Retina (tissue), 1 donor: Measurements from ENCODE around the gene MXD3.
"Not testable (repeated sequence)": the region's sequence is repeated elsewhere in the genome, so short reads cannot be mapped to it uniquely, and the experiment has no call there.

Experiments used
- DNase-seq: peaks from one replicate; pipeline ENCODE4 v3.0.0-alpha.2; 2016

The MXD3 gene

GRCh38 chr5:177317959-177318377, 6.3 kb upstream of the MXD3 start:
- peak; percentile 65 for DNase-seq

GRCh38 chr5:177316005-177316404, 4.3 kb upstream of the MXD3 start:
- no peak for DNase-seq

DNA sequence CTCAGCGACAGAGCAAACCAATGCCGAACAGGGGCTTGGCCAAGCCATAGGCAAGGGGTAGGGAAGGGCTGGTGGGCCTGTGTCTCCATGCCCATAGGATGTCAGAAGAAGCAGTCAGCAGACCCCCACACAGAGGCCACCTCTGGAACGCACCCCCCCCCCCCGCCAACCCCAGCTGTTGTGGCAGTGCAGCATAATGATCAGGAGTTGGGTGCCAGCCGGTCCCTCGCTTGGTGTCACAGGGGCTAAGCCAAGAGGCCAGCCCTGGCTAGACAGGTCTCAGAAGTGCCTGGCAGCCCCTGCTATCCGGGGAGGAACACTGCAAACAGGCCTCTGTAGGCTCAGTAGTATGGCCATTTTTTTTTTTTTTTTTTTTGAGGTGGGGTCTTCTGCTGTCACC, 3.7 kb upstream of the MXD3 start:
- no peak for DNase-seq

DNA sequence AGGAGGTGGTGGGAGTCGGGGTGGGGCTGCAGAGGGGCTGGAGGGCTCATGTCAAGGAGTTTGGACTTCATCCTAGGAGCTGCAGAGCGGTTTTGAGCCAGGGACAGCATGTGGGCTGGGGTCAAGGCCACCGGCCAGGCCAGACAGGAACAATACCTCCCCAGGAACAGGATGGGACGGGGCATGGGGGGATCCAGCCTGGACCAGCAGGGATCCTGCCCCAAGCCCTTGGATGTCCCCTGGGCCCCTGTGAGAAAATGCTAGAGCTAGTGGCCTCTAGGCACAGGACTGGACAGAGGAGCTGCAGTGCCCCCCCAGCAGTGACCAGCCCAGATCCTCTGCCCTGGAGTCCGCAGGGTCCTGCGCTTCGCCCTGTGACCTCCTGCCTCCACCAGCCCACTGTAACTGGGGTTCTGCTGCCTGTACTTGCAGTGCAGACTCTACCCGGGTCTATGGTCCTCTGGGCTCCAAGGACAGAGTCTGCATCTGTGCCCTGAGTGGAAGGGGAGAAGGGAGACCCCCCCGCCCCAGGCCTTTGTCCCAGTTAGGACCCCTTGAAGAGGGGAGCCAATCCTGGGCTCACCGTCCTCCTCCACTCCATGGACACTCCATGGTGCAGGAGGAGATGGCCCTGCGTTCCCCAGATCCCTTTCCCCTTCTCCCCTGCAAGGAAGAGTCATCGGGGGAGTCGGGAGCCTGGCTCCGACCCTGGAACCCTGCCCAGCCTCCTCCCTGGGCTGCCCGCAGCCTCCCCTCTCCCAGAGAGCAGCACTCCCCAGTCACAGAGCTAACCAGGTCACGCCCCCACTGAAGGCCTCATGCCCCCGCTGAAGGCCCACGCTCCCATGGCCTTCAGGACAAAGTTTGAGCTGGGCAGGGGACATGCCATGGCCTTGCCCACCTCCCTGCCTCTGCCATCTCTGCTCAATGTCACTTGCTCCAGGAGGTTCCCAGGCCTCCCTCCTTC, 3.0 kb upstream of the MXD3 start:
- DNase-seq: no peak

- DNase-seq: no peak
These were observed 2.0 kb upstream of the MXD3 start for GRCh38 chr5:177313561-177314259.

- no peak for DNase-seq
These were observed 1.0 kb upstream of the MXD3 start for GRCh38 chr5:177312649-177313181.

GRCh38 chr5:177311392-177311722, 341 bp downstream of the MXD3 start:
- DNase-seq: peak; percentile 65

DNA sequence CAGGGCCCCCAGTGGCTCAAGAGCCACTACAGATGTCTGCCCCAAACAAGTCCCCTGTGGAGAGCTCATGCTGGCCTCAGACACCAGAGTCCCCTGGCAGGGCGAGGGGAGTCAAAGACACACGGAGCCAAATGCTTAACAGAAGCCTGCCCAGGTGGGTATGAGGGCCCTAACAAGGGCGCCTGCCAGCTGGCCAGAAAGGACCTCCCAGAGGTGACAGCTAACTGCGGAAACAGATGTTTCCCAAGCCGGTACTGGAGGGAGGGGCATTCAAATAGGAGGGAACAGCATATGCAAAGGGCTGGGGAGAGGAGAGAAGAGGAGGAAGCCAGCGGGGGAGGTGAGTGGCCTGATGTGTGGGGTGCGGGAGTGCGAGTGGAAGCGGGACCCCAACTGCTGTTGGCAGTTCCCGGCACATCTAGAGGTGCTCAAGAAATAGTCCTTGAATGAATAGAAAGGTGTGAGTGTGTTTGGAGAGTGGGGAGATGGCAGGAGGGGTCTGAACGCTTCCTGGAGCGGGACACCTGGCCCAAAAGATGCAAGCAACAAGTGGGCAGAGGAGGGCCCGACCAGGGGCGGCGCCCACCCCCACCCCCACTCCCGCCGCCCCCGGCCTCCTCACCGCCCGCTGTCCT, 824 bp downstream of the MXD3 start:
- DNase-seq: peak; percentile 14

DNA sequence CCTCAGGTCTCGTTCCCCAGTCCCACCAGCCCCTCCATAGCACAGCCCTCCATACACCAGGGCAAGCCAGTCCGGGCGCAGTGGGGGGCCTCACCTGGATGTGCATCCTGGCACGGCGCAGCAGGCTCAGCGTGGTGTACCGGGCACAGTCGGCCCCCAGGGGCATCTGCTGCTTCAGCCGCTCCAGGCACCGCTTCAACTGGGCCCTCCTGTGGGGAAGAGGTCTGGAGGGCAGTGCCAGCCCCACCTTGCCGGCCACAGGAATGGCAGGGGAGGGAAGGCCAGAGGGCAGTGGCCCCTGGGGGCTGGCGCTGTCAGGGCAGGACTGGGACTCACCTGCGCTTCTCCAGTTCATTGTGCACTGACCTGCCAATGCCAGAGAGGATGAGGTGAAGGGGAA, 1.4 kb downstream of the MXD3 start:
- no peak for DNase-seq

GRCh38 chr5:177309351-177310191, 2.1 kb downstream of the MXD3 start:
- peak; percentile 66 for DNase-seq

- no peak for DNase-seq
These were observed 3.0 kb downstream of the MXD3 start for GRCh38 chr5:177308740-177309139.

DNA sequence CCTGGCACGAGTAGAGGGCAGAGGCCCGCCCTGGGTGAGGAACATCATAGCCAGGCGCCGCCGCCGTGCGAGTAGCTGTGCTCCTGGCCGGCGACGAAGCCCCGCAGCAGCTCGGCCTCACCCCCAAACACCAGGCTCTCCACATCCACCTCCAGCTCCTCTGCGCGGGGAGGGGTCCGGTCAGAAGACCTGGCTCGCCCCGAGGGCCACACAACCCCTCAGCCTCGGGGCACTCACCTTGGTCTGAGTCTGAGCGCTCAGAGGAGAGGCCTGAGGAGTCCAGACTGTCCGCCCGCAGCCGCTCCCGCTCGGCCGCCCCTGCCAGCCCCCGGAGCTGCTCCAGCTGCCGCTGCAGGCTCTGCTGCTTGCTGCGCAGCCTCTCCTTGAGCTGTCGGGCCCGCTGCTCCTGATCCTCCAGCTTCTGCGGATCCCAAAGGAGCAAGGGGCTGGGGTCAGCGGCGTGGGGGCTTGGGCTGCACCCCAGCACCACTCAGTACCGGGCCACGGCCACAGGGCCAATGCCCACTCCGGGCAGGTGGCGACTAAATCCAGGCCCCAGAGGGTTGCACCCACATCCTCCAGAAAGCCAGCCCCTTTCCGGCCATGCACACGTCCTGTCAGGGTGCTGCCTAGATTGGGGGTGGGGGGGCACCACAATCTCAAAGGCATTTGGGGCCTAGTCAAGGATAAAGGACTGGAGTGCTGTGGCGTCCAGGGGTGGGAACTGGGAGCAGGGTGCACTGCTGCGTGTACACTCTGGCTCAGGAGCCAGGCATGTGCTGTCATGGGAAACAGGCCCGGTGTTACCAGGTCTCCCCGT, 3.9 kb downstream of the MXD3 start:
- DNase-seq: no peak

DNA sequence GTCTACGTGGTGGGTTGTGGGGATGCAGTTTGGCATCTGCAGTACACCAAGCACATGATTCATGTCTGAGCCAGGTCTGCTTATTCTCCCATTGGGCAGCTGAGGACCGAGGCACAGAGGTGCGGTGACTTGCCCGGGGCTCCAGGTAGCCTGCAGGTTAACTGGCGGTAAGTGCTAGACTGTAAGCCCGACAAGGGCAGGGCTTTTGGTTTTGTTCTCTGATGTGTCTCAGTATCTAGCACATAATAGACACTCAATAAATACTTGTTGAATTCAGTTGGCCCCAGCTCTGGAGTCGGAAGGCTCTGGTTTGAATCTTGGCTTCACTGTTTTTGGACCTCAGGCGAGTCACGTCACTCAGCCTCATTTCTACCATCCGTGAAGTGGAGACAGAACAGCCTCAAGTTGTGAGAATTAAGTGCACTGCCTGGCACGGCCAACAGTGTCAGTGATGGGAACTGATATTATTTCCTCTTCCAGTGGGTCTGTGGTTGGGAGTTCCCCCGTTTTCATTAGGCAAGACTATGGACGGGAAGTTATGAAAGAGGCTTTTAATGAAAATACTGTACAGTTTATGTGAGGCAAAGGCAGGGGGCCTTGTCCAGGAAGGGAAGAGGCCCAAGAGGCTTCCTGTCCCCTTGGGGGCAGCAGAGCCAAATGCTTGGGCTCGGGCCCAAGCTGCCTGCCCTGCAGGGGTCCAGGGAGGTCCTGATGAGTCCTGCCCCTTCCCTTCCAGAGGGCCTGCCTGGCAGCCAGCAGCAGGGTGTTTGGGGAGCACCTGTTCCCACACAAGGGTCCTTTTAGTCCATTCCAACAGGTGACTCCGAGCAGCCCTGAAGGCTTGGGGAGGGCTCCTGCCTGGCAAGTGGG, 4.8 kb downstream of the MXD3 start:
- no peak for DNase-seq

DNA sequence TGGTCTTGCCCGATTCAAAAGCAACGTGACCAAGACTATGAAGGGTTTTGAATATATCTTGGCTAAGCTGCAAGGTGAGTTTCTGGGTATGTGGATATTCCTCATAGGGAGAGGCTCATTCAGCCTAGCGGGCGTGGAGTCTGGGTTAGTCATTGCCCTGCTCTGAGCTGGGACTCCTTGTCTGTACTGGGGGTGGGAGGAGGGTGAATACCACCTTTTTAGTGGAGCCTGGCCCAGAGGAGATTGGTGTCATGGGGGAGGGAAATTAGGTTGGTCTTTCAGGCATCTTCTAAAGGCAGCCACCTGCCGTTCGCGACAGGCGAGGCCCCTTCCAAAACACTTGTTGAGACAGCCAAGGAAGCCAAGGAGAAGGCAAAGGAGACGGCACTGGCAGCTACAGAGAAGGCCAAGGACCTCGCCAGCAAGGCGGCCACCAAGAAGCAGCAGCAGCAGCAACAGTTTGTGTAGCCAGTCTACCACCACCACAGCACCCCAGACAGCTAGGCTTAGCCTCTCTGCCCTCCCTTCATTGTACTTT, 5.5 kb downstream of the MXD3 start:
- not testable (repeated sequence) for DNase-seq

DNA sequence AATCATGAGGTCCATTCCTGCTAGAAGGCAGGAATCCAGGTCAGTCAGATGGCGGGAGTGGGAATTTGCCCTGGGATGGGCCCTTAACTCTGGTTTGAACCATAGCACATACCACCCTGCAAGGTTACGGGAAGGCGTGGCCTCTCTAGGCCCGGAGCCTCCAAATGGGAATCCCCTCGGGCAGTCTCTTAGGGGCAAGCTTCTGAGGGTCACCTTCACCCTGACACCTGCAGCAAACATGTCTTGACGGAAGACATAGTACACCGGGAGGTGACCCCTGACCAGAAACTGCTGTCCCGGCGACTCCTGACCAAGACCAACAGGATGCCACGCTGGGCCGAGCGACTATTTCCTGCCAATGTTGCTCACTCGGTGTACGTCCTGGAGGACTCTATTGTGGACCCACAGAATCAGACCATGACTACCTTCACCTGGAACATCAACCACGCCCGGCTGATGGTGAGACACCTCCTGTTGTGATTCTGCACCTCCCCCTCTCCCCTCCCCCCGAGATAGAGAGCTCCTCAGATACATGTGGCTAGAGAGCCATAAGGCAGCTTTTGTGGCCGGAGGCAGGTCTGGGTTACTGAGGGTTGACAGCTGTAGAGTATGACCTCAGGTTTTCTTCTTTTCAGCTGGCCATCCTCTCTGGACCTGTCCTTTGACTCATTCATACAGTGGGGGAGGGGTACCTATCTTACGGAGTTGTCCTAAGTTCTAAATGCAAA, 7.1 kb downstream of the MXD3 start:
- no peak for DNase-seq

- peak; percentile 31 for DNase-seq
These were observed 7.7 kb downstream of the MXD3 start for GRCh38 chr5:177303925-177304391.

GRCh38 chr5:177303121-177303924, 8.4 kb downstream of the MXD3 start, which contains the start of the genes PRELID1 and RAB24:
PRELID1 (plus strand) TSS chr5:177303799; CDS start chr5:177303986, 187 bp downstream.
RAB24 (minus strand) TSS chr5:177303719; CDS start chr5:177303288, 431 bp downstream.
- DNase-seq: peak; percentile 94
